ENCODE measurements around the gene INSYN1. TPM values are rescaled to one million over a fixed set of nuclear protein-coding genes. Genes with fewer than 3 reads are reported as not detected.

Gene INSYN1
- total RNA-seq, 1 experiment from 2014 or later: not detected

- Mint-ChIP-seq H3K4me3 (ENCODE audit: low read depth, unreplicated experiment) (no peak overlapping the region), H3K27ac (ENCODE audit: unreplicated experiment) (no peak overlapping the region), H3K27me3 (ENCODE audit: unreplicated experiment) (peaks cover 81% of the 10 kb centered on the region), H3K36me3 (ENCODE audit: insufficient read depth, unreplicated experiment) (no peaks in the 10 kb centered on the region), H3K9me3 (ENCODE audit: low read depth, unreplicated experiment) (no peaks in the 10 kb centered on the region), H3K4me1 (ENCODE audit: low read depth, unreplicated experiment) (no peaks in the 10 kb centered on the region)
- DNase-seq: no peak
- BruUV-seq (replicated peaks): no TSS peak
- CTCF ChIA-PET: interaction anchor here (0.6 to 1.3 kb wide), 2 partner anchors 70 to 71 kb away, joined by 3 to 6 read pairs; no protein-coding TSS in a partner anchor
- TF ChIP-seq CTCF (IDR thresholded peaks at IDR 0.05; ENCODE audit: unreplicated experiment): no peak
- intact Hi-C loops (cut with micrococcal nuclease; ENCODE audit: unreplicated experiment): no loop called here
These were observed 14.8 kb upstream of the INSYN1 start for GRCh38 chr15:73767806-73768501.

- H3K4me3 Mint-ChIP-seq (ENCODE audit: low read depth, unreplicated experiment): no peak overlapping the region
- no peak overlapping the region for H3K27ac Mint-ChIP-seq (ENCODE audit: unreplicated experiment)
- H3K9me3 Mint-ChIP-seq (ENCODE audit: low read depth, unreplicated experiment): no peaks in the 10 kb centered on the region
- TF ChIP-seq CTCF (IDR thresholded peaks at IDR 0.05; ENCODE audit: unreplicated experiment): no peak
- H3K4me1 Mint-ChIP-seq (ENCODE audit: low read depth, unreplicated experiment): no peaks in the 10 kb centered on the region
- H3K36me3 Mint-ChIP-seq (ENCODE audit: insufficient read depth, unreplicated experiment): no peaks in the 10 kb centered on the region
- BruUV-seq (replicated peaks): no TSS peak
- no peak for DNase-seq
- CTCF ChIA-PET: interaction anchor here (1.3 kb wide), 1 partner anchor 73 kb away, joined by 3 read pairs; no protein-coding TSS in a partner anchor
- peaks cover 67% of the 10 kb centered on the region for H3K27me3 Mint-ChIP-seq (ENCODE audit: unreplicated experiment)
- intact Hi-C loops (cut with micrococcal nuclease; ENCODE audit: unreplicated experiment): no loop called here
These were observed 13.4 kb upstream of the INSYN1 start for GRCh38 chr15:73766598-73766997.

DNA sequence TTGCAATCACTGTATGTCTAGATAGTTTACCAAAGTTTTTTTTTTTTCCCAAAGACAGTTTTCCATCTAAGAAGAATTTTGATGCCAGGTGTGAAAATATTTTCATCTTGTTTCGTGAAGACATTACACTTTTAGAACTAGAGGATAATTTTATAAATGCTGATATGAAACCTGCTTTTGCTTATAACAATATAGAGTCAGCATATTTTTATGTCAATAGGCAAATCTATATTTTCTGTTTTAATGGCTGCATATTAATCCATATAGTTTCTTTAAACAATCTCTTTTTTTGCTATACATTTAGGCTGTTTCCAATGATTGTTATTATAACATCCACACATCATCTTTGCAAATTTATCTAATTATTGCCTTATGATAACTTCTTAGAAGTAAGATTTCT, 12.6 kb upstream of the INSYN1 start:
- H3K4me3 Mint-ChIP-seq (ENCODE audit: low read depth, unreplicated experiment): no peak overlapping the region
- no peak for DNase-seq
- H3K36me3 Mint-ChIP-seq (ENCODE audit: insufficient read depth, unreplicated experiment): no peaks in the 10 kb centered on the region
- CTCF ChIA-PET: no interaction called here
- no peaks in the 10 kb centered on the region for H3K4me1 Mint-ChIP-seq (ENCODE audit: low read depth, unreplicated experiment)
- intact Hi-C loops (cut with micrococcal nuclease; ENCODE audit: unreplicated experiment): no loop called here
- H3K9me3 Mint-ChIP-seq (ENCODE audit: low read depth, unreplicated experiment): no peaks in the 10 kb centered on the region
- H3K27ac Mint-ChIP-seq (ENCODE audit: unreplicated experiment): no peak overlapping the region
- H3K27me3 Mint-ChIP-seq (ENCODE audit: unreplicated experiment): peaks cover 59% of the 10 kb centered on the region
- no peak for TF ChIP-seq CTCF (IDR thresholded peaks at IDR 0.05; ENCODE audit: unreplicated experiment)
- BruUV-seq (replicated peaks): no TSS peak

DNA sequence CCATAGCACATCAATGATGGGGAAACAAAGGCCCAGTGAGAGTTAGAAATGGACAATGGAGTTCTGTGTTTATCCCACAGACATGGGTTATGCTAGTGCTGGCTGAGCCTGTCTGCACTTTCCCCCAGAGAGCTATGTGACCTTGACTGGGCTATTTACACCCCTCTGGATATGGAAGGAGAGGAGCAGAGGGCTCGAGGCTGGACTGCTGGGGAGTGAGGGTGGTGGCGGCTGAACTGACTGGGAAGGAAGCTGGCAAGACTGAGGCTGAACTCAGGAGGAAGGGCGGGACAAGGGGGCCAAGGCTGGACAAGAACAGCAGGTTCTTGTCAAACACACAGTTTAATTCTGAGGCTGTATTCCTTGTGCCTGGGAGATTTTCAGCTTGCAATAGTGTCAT, 10.8 kb upstream of the INSYN1 start:
- Mint-ChIP-seq H3K27me3 (ENCODE audit: unreplicated experiment) (peaks cover 40% of the 10 kb centered on the region), H3K27ac (ENCODE audit: unreplicated experiment) (no peak overlapping the region), H3K4me1 (ENCODE audit: low read depth, unreplicated experiment) (no peaks in the 10 kb centered on the region), H3K9me3 (ENCODE audit: low read depth, unreplicated experiment) (no peaks in the 10 kb centered on the region), H3K4me3 (ENCODE audit: low read depth, unreplicated experiment) (no peak overlapping the region), H3K36me3 (ENCODE audit: insufficient read depth, unreplicated experiment) (no peaks in the 10 kb centered on the region)
- intact Hi-C loops (cut with micrococcal nuclease; ENCODE audit: unreplicated experiment): no loop called here
- no peak for DNase-seq
- no peak for TF ChIP-seq CTCF (IDR thresholded peaks at IDR 0.05; ENCODE audit: unreplicated experiment)
- CTCF ChIA-PET: no interaction called here
- BruUV-seq (replicated peaks): no TSS peak
